Measurements from ENCODE around the gene TCF4.

DNA sequence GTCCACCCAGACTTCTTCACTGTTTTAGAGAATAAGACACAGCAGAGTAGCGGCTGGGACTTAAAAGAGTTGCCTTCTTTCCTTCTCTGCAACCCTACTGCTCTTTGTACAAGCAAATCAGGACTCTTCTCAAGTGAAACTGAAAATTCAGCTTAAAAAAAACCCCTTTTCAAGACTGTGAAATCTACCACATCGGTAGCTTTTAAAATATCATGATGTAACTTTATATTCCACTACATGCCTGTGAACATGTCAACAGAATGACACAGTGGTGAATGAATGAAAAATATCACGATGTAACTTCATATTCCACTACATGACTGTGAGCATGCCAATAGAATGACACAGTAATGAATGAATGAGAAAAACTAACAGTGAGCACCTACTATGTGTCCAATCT, 53.4 kb downstream of the TCF4 start:
- TF ChIP-seq TCF12 (IDR thresholded peaks at IDR 0.05) = no peak
- no peak for TF ChIP-seq TCF12 (CRISPR knock-in tag; IDR thresholded peaks at IDR 0.05)
- no peak for TF ChIP-seq HDAC2 (CRISPR knock-in tag; IDR thresholded peaks at IDR 0.05)
- TF ChIP-seq PRDM4 (CRISPR knock-in tag; IDR thresholded peaks at IDR 0.05; ENCODE audit: borderline replicate concordance) = no peak
- TF ChIP-seq, protein P1, sequence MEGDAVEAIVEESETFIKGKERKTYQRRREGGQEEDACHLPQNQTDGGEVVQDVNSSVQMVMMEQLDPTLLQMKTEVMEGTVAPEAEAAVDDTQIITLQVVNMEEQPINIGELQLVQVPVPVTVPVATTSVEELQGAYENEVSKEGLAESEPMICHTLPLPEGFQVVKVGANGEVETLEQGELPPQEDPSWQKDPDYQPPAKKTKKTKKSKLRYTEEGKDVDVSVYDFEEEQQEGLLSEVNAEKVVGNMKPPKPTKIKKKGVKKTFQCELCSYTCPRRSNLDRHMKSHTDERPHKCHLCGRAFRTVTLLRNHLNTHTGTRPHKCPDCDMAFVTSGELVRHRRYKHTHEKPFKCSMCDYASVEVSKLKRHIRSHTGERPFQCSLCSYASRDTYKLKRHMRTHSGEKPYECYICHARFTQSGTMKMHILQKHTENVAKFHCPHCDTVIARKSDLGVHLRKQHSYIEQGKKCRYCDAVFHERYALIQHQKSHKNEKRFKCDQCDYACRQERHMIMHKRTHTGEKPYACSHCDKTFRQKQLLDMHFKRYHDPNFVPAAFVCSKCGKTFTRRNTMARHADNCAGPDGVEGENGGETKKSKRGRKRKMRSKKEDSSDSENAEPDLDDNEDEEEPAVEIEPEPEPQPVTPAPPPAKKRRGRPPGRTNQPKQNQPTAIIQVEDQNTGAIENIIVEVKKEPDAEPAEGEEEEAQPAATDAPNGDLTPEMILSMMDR (CRISPR knock-in tag; IDR thresholded peaks at IDR 0.05) = no peak
- TF ChIP-seq SMC3 (IDR thresholded peaks at IDR 0.05; ENCODE audit: low read length) = no peak
- TF ChIP-seq HMG20A (CRISPR knock-in tag; IDR thresholded peaks at IDR 0.05; ENCODE audit: borderline replicate concordance) = no peak
- TF ChIP-seq NCOR1 (IDR thresholded peaks at IDR 0.05; ENCODE audit: borderline replicate concordance, low read length) = no peak
- TF ChIP-seq ZSCAN20 (CRISPR knock-in tag; IDR thresholded peaks at IDR 0.05; ENCODE audit: borderline replicate concordance) = no peak
- TF ChIP-seq ZNF281 (CRISPR knock-in tag; IDR thresholded peaks at IDR 0.05; ENCODE audit: borderline replicate concordance) = no peak
- no peak for TF ChIP-seq KDM6A (CRISPR knock-in tag; IDR thresholded peaks at IDR 0.05; ENCODE audit: low read depth)
- no peak for TF ChIP-seq ZNF343 (CRISPR knock-in tag; IDR thresholded peaks at IDR 0.05)
- no peak for TF ChIP-seq MYC (CRISPR knock-in tag; IDR thresholded peaks at IDR 0.05; ENCODE audit: borderline replicate concordance)

Measured in HepG2 (cell line).